Stimulated activated CD8-positive, alpha-beta memory T cell treated with anti-CD3 and anti-CD28 coated beads, Interleukin-12 subunit alpha, Interleukin-12 subunit beta, amount 100 ng/mL, for 24 hours (primary cell): ENCODE results near the gene GAS7.
A peak's percentile ranks its signal among the peaks of the same experiment; 100 is the strongest.

Experiments used
- DNase-seq: peaks from one replicate; pipeline ENCODE4 v3.0.0-alpha.2; 2020; ENCODE audit errors: extremely low read depth

GAS7 gene

DNA sequence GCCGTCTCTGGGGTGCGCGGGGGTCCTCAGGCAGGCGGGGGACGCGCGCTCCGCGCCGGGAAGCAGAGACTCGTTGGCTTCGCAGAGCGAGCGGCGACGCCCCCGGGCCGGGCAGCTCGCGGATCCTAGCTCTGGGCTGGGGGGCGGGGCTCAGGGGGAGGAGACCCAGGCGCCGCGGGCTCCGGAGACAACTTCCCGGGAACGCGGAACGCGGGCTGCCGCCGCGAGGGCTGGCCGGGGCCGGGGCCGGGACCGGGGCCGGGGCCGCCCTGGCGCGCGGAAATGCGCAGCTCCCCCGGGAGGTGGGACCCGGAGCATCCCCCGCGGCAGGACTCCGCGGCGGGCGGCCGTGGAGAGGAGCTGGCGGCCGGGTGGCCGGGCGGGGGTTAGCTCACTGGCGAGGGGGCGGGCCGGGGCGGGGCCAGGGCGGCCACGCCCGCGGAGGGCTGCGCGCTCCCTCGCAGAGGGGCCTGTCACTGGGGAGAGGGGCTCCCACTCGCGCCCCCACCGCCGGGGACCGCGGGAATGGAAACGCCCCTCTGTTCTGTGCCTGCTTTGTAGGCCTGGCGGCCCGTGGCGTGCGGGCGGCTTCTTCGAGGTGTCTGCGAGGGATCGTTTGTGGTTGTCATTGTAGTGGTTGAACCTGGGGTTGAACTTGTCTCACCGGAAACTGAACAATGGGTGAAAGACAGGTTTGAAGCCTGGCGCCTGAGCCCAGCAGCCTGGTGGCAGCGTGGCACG is at the start of gene GAS7:
GAS7 (minus strand) TSS at position 98 of the 741 bp plus-strand sequence.
- no peak for DNase-seq

DNA sequence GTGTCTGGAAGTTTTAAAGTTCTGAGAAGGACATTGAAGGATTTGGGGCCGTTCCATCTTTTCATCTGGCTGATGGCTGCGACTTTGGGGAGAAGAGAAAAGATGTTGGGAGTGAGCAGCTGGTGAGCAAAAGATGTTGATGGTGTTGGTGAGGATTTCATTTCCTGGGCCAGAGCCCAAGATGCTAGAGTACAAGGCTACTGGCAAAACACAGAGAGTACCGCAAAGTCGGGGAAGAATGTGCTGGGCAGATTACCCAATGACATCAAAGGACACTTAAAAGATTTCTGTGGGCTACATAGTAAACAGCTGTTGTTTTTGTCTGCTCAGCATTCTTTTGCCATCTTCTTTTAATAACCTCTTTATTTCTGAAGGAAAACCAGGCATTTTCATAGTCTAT is 49.4 kb upstream of the GAS7 start:
- no peak for DNase-seq

DNA sequence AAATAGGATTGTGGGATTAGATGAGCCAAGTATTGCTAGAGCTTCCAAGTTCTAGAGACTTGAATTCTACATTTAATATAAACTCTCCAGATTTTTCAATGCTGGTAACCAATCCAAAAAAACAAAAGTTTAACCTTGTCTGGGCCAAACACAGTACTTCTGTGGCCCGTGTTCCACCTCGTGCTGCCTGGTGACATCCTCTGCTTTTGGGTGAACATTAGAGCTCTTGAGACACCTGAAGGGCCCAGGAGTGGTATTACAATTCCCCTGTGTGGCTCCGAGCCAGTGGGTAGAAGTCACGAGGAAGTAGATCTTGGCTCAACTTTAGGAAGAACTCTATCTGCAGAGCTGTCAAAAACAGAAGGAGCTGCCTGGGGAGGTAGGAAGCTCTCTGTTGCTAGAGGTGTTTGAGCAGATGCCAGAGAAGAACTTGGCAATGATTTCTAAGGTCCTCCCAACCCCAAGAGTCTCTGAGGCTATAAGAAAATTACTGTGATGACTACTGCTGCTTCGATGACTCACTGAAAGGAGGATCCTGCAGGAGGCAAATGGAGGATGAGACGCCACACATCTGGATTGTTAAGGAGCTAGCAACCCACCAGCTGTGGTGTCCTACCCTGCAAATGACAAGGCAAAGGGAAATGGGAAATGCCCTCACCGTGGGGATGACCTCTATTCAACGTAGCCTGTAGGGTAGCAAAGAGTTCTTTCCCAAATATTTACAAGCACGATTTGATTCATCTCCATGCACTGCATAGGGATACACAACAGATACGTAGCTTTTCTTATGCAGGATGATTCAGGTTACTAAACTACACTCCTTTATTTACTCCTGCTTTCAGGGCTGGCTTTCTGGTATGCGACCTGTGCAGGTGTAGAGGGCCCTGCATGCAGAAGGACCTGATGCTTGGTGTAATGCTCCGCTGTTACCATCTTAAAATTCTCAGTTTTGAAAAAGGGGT is 45.8 kb upstream of the GAS7 start:
- no peak for DNase-seq

DNA sequence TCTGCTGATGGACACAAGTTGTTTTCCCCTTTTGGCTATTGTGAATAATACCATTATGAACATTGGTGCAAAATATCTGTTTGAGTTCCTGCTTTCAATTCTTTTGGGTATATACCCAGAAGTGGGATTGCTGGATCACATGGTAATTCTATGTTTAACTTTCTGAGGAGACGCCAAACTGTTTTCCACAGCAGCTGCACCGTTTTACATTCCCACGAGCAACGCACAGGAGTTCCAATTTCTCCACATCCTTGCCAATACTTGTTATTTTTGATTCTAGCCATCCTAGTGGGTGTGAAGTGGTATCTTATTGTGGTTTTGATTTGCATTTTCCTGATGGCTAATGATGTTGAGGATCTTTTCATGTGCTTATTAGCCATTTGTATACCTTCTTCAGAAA is 43.4 kb upstream of the GAS7 start:
- no peak for DNase-seq

DNA sequence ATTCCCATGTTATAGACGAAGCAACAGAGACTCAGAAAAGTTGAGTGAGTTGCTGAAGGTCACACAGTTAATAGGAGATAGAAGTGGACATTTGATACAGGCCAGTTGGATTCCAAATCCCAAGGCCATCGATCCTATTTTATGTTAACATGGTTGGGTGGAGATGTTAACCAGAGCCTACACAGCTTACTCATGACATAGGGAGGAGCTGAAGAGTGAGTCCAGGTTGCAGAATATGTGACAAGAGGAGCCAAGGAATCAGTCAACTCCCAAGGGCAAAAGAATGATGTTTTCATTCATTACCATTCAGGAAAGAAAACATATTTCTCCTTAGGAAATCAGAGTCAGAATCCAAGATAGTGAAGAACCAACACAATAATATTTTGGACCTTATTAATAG is 40.3 kb upstream of the GAS7 start:
- no peak for DNase-seq

DNA sequence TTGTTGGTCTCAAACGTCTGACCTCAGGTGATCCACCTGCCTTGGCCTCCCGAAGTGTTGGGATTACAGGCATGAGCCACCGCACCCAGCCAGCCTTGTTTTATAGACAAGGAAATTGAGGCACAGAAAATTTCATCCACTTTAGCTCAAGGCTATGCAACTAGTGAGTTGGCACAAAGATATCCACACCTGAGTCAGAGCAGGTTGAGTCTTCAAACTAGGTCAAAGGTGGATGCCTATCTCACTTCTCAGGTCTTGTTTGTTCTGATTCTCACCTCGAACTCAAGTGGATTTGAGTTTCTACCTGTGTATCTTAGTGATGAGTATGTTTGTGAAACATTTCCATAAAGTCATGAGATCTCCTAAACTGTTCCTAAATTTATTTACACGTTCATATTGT is 35.6 kb upstream of the GAS7 start:
- DNase-seq, result no peak

DNA sequence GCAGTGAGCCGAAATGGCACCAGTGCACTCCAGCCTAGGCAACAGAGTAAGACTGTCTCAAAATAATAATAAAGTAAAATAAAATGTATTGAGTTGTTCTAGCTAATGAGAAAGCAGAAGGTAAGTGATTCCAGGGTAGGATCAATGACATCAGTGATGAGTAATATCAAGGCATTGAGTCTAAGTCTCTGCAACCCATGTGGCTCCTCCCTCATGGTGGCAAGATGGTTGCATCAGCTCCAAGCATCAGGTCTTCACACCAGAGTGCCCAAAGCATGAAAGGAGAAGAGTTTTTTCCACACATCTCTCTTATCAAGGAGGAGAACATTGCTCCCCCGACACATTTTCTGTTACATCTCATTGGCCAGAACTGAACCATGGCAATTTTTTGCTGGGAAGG is 34.8 kb upstream of the GAS7 start:
- no peak for DNase-seq

DNA sequence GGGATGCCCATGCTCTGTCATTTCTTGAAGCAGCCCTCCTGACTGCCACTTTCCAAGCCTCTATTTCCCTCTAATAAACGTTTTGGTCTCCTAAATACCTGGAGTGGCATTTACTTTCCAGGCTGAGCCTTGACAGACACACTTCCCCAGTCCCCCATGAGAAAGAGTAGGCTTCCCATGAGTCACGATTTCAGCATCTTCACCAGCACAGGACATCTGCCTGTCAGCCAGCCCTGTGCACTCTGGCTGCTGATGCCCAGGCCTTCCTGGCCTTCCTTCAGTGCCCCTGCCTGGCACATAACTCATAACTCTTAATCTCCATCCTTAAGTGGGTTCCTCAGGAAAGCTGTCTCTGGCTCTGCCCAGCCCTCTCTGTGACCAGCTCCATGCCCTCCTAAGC is 30.8 kb upstream of the GAS7 start:
- no peak for DNase-seq

DNA sequence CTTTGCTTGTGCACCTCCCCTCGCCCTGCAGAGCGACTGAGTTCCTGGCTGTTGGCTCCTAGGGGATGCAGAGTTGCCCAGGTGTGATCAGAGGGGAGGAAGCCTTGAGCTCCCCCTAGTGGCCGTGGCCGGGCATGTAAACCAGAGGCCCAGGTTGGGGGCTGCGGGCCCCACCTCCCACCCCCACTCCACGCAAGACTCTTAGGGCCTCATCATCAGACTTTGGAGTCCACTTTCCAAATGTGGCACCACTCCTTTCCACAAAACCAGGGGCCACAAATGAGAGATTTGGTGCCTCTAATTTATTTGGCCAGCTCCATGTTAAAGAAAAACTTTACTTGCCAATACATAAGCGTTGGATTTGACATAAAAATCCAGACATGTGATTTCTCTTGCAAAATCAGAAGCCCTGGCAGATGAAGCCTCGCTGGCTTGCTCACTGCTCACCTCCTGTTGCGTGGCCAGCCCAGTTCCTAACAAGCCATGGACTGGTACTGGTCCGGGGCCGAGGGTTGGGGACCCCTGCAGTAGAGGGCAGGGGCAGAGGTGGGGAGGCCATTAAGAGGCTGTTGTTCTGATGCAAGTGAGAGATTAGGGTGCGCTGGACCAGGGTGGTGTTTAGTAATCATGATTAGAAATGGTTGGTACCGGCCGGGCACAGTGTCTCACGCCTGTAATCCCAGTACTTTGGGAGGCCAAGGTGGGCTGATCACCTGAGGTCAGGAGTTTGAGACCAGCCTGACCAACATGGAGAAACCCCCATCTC is 28.7 kb upstream of the GAS7 start:
- DNase-seq, result peak; percentile 14

DNA sequence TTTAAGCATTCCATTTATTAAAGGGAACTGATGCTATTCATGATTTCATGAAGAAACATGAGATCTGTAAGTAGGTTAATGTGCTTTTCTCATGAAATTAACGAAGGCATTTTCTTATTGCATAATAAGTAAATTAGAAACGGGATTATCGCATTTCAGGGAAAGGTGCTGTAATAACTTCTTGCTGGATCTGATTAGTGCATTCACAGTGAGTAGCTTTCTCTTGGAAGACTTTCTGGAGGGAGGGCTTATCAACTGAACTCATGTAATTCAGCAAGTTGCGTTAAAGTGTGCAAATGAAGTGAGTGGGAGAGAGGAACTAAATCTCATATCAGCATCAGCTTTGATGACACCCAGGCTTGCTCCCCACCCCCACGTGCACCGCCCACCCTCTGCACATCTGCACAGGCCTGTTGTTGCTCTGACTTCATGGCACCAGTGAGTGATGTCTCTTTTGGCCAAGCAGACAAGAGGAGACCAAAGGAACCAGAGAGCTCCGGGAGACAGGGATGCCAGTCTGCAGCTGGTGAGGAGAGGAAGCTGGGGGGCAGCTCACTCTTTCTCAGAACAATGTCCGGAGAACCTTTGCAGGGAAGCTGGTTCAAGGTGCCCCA is 26.3 kb upstream of the GAS7 start:
- no peak for DNase-seq

DNA sequence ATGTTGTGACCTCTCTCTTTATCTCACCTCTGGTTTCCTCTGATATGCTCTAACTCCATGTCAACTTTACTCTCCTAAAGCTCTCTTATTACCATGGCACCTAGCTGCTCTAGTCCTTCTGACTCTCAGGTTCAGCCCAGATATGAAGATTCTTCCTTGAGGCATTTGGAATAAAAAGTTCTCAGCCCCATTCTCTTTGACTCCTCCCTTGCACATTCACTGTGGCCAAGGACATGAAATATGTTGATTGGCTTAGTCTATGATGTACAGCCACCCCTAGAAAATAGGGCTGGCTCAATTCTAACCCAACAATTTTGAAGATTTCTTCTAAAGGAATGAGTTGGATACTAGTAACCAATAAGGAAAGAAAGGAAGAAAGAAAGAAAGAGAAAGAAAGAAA is 20.8 kb upstream of the GAS7 start:
- DNase-seq, result no peak

DNA sequence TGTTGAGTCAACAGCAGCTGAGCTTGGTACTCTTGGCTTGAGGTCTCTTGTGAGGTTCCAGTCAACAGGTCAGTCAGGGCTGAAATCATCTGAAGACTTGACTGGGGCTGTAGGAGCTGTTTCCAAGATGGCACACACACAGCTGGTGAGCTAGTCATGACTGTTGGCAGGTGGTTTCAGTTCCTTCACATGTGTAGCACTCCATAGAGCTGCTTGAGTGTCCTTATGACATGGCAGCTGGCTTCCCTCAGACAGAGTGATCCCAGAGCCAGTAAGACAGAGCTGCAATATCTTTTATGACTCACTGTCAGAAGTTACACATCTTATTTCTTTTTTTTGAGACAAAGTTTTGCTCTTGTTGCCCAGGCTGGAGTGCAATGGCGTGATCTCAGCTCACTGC is 19.5 kb upstream of the GAS7 start:
- DNase-seq, result no peak

DNA sequence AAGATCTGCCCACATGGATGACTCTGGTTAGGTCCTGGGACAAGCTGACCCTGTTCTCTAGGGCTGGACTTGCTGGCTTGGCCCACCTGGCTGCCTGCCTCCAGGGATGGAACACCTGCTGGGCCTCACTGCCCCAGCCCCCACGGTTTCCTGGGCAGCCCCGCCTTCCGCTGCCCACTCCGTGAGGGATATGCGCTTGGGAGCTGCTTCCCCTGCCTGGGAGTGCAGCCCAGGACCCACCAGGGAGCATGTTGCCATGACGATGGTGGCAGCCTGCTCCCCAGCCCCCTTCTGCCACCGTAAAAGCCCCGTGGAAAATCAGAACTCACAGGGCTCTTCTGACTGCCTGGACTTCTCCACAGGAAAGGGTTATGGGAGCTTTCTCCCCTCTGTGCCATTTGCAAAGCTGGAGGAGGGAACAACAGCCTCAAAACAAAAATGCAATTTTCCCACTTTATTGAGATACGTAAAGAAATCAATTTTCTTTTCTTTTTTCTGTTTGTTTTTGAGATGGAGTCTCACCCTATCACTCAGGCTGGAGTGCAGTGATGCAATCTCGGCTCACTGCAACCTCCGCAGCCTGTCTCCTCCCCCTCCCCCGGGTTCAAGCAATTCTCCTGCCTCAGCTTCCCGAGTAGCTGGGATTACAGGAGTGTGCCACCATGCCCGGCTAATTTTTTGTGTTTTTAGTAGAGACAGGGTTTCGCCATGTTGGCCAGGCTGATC is 18.0 kb upstream of the GAS7 start:
- DNase-seq, result no peak

DNA sequence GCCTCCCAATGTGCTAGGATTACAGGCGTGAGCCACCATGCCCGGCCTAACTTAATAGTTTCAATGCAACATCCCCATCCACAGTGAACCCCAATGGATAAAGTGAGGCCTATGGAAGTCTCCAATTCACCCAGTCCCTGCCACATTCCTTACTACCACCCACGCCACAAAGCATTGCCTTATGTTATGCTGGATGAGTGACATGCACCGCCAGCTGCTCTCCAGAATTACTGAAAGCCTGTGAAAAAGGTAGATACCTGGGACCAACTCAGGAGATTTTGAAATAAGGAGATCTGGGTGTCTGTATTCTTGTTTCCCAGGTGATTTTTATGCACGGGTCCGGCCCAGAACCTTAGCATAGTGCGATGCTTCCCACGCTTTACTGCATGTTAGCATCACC is 16.9 kb upstream of the GAS7 start:
- DNase-seq, result no peak

DNA sequence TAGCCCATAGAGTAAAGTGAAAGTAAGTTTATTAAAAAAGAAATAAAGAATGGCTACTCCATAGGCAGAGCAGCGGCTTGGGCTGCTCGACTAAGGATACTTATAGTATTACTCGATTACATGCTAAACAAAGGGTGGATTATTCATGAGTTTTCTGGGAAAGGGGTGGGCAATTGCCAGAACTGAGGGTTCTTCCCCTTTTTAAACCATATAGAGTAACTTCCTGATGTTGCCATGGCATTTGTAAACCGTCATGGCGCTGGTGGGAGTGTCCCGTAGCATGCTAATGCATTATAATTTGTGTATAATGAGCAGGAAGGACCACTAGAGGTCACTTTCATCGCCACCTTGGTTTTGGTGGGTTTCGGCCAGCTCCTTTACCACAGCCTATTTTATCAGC is 13.3 kb upstream of the GAS7 start:
- DNase-seq, result no peak

DNA sequence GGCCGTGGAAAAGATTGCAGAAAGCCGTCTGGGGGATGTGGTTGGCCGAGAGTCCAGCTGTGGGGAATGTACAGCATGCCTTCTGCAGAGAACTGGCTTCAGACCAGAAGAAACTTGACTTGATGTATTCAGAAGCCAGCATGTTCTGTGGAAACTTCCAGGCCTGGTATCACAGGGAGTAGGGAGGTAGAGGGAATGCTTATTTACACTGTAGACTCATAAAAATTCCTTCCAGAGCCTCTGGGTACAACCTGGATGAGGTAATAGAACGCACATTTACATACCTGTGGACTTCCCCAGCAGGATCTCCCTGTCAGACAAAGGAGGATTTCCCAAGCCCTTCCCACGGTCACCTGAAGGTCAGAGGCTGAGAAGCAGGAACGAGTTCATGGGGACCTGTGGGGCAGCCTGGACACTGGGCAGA is 11.8 kb upstream of the GAS7 start:
- DNase-seq, result no peak

DNA sequence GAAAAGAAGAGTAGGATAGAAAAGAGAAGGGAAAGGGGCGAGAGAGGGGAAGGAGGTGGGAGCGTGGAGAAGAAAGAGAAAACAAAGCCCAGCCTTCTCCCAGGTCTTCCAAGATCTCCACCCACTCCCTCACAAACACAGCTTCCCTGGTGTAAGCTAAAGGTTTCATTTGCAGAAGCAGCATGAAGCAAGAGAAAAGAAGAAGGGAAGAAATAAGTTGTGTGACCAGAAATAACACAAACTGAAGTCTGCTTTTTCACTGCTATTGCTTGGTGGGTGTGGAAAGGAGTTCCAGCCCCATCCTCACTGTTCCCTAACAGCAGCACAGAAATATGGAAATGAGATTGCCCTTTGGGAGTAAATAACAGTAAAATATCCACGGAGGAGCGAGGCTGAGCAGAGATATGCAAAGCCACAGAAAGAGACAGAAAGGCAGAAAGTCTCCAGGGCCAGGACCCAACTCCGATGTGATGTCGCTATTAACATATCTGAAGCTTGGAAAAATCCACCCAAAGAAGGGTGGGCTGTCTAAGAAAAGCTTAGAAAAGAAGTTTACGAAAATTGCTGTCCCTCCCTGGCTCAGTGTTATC is 10.3 kb upstream of the GAS7 start:
- DNase-seq, result no peak

DNA sequence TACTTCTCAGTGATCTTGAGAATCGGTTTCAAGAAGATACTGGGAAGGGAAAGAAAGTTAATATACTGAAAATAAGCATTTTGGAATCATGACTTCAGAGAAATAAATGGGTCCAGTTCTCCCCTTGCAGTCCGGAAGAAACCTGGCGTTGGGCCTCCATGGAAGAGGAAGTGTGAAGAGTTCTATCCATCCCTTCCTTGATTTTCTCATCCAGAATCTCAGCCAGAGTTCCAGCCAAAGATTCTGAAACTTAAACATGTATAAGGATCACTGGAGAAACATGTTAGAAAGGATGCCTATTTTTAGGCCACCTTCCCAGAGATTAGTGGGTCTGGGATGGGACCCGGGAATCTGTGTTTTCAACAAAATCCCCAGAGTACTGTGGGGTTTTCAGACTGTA is 8.7 kb upstream of the GAS7 start:
- DNase-seq, result no peak

DNA sequence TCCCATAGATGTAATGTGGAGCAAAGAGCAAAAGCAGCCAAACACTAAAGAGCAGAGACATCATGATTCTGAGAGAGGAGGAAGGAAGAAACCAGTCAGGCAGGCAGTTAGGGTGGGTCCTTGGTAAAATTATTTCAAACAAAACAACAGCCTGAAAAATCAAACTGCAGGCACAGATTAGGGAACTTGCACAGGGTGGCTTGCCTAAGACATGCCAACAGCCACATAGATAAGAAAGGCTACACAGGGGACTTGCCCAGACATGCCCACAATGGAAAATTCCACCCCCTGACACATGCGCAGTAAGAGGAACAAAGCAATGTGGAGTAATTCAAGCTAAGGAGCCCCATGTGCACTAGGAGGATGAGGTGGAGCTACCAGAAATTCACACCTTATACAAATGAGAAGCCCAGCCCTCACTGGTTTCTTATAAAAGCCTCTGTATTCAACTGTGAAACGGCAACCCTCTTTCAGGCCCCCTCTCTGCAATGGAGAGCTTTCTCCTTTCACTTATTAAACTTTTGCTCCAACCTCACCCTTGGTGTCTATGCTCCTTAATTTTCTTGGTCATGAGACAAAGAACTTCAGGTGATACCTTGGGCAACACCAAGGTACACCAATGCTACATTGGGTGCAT is 7.3 kb upstream of the GAS7 start:
- no peak for DNase-seq

DNA sequence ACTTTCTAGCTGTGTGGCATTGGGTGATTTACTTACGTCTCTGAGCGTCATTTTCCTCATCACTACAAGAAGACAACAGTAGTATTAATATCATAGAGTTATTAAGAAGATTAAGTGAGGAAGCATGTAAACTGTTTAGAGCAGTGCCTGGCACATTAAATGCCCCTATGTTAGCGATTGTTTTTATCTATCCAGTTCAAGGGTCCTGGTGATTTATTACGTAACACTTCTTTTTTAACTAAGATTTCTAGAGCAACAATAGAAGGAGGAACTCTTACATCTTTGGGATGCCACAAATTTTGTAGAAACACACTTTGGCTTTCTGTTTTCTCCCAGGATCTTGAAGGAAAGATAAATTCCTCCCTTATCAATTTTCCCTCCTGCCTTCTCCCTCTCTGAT is 3.3 kb upstream of the GAS7 start:
- DNase-seq, result no peak
